SKM-1 treated with dmso at 0.1 percent for 144 hours (cell line): ENCODE data around the gene MRPL55.

ENCODE experiments used
- DNase-seq: peaks from one replicate; lab custom pipeline; 2025; ENCODE audit not compliant: unreplicated experiment; lab: John Stamatoyannopoulos, UW

Gene MRPL55

DNA sequence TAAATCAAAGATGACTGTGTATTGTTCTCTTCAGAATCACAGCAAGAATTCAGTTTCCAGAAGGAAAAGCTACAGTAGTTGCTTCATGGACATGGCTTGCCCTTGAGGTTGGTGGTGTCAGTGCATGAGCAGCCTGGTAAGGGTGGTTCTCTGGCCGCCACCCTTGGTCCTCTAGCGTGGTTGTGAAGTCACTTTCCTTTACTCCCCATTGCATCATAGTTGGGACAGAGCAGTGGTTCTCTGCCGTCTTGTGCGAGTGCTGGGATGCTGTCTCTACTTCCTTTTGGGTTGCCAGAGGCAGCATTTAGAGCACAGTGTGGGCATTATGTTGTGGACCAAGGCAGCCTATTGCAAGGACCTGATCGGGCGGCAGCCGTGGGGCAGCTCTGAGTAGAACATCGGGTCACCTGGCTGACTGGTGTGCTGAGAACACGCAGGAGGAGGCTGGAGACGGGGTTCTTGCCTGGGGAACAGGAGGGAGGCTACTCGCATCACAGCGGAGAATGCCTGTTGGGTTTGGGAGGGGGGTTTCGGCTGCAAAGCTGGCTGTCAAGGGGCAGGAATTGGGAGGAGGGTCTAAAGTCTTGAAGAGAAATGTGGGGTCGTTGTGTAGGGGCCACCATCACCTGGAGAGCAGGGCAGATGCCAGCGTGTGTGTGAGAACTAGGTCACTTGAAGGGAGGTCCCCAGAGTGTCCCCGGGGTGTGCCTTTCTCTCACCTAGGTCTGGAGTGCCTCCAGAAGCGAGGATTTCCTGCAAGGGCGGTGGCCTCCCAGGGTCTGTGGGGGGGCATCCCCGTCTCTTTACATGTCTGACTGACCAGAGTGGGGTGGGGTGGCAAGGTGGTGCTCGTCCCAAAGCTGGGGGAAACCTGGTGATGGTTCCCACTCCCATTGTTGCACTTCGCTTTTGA, 20.3 kb downstream of the MRPL55 start:
- DNase-seq: peak; percentile 80

DNA sequence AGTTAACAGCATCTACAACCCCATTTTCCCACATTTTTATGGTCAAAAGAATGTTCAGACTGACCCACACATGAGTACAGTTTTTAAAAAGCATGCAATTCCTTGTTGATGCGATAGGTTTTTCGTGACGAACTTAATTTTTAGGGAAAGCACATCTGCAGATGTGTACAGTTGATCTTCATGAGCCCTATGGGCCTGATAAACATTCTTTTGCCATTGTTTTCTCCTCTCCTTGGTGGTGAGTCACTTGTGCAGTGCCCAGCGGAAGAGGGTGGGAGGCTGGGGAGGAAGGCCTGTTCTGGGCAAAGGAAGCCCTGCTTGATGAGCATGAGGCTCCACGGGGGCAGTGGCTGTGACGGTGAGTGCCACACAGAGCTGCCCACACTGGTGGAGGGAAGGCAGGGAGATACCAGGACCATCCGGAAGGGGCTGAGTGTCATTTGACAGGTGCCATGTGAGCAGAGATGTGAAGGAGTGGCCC, 21.3 kb downstream of the MRPL55 start:
- no peak for DNase-seq

DNA sequence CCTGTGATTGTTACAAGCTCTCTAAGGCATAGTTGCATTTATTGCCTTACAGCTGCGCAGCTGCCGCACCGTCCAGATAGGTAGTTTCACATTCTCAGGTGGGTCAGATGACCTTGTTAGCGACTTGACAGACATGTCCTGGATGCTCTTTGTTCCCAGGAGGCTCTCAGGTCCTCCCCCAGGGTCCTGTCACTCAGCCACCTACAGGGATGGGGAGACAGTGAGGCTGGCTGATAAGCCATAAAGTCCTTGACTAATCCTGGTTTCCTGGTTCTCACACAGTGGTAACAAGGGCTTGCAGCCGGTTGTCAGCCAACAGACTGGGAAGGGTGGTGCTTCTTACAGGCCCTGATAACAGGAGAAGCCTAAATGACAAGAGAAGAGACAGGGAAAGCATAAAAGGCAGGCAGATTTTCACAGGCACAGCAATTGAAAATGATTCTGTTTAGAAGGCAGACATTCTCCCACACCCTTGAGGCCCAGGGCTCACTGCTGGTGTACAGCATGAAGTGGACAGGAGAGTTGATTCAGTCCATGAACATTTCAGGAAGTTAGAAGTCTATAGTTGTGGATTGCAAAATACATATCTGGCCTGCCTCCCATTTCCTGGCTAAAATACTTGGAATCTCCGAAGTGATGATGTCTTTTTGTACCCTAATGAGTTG, 23.7 kb downstream of the MRPL55 start:
- no peak for DNase-seq

DNA sequence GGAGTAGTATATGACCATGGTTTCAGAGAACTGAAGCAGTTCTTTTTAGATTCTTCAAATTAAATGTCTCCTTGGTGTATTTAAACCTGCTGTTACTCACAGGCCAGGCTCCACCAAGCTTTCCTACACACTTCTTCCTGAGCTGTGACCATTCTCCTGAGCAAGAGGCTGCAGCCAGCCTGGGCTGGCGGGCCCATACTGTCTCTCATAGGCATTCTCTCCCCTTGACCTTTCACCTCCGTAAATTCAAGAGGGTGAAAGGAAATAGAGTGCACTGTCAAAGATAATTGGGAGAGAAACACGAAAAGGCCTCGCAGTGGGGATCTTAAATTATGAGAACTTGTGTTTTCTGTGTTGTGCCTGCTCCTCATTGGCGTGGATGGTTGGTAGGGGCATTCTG, 24.3 kb downstream of the MRPL55 start:
- DNase-seq: no peak

DNA sequence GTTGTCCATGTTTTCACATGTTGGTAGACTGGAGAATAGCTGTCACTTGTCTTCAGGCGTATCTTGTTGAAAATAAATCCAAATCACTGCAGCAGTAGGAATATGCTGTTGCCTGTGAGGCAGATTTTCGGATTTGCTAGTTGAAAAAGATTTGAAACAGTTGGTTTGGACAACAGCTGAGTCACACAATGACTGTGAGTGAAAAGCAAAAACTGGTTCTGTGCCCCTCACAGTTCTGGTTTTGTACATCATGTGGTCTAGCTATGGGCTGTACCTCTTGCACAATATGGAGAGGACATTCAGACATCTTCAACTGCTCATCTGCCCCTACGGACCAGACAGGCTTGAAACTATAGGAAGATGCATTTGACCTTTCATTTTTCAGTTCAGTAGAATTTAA, 24.8 kb downstream of the MRPL55 start:
- peak; percentile 26 for DNase-seq

DNA sequence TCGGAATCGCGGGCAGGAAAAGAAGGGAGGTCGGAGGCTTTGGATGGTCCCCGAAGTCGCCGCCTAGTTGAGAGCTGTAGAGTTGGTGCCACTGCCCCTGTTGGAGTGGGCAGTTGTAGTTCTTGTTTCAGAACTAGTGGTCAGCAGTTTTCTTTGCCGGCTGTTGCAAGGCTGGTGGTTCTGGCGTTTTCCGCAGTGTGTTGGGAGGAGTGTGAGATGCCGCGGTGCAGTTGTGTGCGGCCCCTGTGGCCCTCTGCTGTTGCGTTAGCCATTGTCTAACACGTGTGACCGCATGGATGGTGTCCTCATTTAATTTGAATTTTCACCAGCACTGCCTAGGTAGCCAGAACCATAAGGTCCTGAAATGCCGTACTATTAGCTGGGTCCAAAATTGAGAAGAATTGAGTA, 25.2 kb downstream of the MRPL55 start:
- DNase-seq: no peak

DNA sequence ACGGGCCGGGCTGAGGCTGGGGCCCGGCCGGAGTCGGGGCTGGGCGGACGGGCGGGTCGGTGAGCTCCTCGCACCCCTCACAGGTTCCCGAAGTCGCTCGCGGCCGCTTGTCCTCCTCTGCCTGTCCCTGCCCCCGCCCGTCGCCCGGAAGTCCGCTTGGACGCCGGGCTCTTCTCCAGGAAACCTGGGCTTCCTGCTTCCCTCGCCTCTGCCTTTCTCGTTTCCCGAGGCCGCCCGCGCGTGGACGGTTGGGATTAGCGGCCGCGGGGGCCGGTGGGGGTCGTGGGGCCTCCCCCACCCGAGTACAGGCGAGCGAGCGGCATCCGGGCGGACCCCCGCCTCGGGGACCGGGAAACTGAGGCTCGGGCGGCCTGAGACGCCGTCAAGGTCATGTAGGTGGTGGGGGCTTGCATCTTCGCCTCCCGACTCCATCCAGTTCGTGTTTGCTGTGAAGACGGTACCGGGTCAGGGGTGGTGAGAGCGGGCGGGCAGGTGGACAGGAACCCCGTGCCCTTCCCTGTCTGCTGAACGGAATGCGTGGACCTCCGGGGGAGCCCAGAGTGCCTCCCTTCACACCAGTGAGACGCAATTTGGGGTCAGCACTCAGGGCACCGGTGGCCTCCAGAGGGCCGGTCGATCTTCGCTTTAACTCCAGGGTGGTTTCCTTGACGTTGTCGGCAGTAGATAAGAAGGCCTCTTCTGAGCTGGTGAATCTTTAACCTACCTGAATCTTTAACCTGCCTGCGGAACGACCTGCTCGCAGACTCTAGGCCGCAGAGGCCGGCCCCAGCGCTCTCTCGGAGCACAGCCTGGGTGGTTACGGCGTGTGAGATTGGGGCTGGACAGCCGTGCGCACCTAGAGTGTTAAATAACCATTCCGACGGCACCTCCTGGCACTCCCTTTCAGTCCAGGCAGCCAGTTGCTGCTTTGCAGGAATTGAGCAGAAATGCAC, 25.9 kb downstream of the MRPL55 start:
- DNase-seq: no peak

DNA sequence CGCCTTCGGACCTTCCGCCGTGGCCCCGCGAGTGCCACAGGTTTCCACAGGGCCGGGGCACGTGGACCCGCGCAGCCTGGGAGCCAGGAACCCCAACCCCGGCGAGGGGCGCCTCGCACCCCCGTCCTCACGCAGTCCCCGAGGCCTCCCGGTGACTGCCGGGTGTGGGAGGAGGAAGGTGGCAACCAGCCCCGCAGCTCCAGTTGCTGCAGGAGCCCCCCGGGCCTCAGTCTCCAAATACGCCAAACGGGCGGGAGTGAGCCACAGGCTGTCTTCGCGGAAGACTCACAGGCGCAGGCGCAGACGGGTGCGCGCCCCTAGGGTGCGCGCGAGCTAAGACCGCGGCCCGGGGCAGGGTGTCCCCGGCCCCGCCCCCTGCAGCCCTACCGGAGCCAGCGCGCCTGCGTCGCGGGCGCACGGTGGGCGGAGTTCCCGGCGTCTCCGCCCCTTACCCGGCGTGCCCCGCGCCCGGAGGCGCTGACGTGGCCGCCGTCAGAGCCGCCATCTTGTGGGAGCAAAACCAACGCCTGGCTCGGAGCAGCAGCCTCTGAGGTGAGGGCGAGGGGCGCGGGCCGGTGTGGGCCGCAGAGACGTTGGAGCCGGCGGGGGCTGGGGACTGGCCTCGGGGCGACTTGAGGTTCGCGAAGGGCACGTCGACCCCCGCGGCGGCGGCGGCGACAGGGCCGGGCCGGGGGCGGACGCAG, 26.7 kb downstream of the MRPL55 start, which contains the start of gene ARF1:
TSS of gene ARF1 (plus strand) at position 495 of the 704 bp plus-strand sequence. CDS start 14,407 bp downstream, outside the sequence.
- peak; percentile 95 for DNase-seq

DNA sequence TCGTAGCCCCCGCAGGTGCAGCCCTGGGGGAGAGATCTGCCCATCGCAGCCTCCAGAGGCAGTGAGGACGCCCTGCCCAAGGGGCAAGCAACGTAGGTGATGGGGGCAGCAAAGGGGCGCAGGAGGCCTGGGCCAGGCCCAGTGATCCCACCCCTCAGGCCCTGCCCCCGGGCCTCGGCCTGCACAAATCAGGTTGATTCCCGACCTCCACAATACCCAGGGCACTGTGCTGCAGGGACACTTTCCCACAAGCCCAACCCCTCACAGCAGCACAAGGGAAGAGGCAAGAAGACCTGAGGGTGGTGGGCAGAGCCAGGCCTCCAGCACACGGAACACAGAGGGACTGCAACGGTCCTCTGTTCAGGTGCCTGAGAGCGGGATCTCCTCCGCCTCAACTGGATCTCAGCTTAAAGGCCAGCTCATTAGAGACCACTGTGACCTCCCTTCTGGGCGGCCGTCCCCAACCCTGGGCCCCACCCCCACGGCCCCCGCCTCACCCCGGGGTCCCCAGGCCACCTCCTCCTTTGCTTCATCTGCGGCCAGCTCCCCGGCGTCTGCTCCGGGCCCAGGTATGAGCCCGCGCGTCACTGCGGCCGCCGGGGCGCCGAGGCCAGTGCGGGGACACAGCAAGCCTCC, 27.4 kb downstream of the MRPL55 start:
- no peak for DNase-seq

DNA sequence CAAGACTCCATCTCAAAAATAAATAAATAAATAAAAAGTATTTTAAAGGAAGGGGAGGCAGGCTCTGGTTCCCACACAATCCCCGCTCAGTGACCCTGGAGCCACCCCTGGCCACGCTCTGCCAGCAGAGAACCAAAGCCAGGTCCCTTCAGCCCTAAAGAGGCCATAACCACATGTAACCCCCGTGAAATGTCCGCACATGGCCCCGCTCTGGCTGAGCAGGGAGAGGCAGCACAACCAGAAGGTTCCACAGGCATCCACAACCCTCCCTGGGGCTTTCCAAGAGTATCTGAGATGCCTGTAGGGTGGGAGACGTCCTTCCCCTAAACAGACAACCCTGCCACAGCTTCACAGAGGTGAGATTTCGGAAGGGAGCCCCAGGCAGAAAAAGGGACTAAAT, 28.0 kb downstream of the MRPL55 start:
- DNase-seq: no peak

DNA sequence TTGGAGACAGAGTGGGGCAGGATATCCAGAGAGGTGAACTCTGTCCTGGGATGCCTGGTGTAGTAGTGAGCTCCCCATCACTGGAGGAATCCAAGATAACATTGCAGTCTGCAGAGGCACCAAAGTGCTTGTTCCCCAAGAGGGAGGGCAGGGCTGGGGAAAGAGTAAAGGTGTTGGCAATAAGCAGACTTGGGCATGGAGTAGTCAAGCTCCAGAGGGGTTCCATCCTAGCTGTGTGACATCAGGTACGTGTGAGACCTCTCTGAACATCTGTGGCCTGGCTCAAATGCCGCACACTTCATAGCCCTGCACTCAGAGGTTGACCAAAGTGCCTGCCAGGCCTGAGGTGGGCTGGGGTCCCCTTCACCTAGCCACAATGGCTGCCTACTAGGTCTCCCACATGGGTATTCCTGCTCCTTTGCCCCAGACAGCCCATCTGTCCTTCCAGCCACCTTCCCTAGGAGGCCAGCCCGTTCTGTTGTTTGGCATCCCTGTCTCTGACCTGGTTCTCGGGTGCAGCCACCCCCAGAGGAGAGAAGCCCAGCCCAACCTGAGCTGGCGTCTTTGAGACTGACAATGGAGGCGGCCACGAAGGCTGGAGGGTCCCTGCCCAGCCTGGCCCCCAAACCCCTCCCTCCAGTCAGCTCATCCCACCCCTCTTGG, 29.4 kb downstream of the MRPL55 start:
- no peak for DNase-seq

DNA sequence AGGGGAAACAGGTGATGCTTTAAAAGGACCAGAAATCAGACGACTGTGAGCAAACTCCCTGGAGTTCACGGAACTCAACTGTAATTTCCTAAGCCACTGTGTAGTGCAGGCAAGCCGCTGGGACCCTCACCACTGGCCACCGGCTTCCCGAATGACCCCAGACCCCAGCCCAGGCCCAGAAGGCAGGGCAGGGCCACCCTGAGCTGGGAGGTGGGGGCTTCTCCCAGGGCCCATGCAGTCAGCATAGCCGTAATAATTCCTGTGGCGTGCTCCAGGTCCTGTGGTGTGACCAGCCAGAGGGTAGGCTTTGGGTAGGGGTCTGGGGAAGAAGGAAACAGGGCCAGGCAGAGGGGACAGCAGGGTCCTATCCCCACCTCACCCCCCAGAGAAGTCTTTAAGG, 30.1 kb downstream of the MRPL55 start:
- no peak for DNase-seq

DNA sequence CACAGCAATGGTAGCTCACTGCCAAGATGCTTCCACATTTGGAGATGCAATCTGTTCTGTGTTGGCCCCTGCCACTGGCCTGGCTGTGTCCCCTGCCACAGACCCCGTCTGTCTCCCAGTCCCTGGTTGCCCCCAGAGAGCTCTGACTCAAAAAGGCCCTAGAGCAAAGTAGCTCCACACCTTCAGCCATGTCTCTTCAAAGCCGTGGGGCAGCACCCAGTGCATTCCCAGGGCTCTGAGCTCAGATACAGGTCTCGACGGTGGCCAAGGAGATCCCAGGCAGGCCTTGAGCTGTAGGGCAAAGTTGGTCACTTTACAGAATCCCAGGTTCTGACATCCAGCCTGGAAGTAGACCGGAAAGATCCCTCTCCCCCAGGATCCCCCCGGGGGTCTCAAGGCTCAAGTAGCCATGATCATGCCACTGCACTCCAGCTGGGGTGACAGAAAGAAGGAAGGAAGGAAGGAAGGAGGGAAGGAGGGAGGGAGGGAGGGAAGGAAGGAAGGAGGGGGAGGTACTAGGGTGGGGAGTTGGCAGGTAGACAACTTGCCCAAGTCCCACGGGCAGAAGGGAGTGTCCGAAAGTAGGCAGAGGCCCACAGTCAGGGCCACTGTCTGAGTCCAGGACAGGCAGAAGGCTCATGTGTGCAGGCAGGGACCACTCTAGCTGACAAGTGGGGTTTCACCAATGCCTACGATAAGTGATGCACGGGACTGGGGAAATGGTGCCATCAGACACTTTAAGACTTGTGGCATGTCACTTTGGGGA, 31.4 kb downstream of the MRPL55 start:
- no peak for DNase-seq

DNA sequence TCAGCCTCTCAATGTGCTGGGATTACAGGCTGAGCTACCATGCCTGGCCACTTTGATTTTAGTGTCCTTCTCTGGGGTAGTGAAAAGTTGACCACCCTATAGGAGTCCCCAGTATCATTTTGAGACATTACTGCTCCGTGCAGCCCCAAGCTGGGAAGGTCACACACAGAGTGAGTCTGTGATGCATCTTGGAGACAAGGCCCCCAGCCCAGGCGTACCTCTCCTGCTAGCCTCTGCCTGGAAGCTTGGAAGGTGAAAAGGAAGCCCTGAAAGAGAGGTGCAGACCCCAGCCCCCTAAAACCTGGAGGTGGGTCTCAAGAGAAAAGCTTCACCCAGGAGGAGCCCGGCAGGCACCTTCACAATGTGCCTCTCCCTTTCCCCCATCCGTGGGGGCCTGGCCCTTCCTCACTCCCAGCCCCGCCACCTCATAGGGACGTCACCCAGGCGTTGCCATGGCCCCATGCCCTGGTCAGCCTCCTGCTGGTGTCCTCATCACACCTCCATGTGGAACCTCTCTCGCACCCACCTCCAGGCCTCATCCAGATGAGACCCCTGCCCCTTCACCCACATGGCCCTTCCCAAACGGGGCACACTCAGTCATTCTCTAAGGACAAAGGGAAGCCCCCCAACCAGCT, 32.2 kb downstream of the MRPL55 start:
- DNase-seq: no peak

DNA sequence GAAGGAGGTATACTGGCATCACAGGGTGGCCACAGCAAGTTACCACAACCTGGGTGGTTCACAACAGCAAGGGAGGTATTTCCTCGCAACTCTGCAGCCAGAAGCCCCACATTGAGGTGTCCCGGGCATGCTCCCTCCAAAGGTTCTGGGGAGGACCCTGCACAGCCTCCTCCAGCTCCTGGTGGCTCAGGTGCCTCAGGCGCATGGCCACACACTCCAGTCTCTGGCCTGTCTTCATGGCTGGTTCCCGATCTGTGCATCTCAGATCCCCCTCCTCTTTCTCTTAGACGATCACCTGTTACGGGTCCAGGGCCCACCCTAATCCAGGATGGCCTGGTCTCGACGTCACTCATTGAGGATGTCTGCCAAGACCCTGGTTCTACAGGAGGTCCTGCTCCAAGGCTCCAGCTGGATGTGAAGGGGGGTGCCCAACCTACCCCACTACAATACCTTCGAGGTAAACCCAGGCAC, 33.3 kb downstream of the MRPL55 start:
- DNase-seq: no peak

DNA sequence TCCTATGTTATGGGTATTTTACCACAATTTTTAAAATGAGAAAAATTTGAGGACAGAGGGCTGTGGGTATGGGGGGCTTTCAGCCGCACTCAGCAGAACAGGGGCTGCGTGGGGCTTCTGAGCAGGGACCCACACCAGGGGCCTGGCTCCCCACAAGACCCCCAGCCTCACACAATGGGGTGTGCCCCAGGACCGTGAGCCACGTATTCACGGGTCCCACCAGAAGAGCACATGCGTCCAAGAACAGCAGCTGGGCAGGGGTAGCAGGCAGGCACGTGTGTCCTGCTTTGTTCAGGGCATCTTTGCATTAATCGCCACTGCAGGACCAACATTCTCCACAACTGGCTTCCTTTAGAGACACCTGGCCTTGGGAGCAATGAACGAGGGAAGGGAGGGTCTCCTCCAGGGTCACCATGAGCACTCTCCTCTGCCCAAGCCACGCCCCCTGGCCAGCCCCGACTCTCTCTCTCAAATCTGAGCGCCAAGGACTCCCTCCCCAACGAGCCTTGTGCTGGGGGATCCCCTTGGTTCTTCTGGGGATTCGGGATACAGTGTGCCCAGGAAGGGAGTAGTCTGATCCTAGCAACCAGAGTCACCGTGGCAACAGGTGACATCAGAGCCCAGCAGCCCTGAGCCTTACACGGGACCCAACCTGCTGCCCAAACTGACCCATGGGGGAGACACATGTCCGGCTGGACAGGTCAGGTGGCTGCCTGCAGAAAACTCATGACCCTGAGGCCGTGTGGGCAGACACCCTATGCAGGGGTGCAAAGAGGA, 34.0 kb downstream of the MRPL55 start:
- no peak for DNase-seq

DNA sequence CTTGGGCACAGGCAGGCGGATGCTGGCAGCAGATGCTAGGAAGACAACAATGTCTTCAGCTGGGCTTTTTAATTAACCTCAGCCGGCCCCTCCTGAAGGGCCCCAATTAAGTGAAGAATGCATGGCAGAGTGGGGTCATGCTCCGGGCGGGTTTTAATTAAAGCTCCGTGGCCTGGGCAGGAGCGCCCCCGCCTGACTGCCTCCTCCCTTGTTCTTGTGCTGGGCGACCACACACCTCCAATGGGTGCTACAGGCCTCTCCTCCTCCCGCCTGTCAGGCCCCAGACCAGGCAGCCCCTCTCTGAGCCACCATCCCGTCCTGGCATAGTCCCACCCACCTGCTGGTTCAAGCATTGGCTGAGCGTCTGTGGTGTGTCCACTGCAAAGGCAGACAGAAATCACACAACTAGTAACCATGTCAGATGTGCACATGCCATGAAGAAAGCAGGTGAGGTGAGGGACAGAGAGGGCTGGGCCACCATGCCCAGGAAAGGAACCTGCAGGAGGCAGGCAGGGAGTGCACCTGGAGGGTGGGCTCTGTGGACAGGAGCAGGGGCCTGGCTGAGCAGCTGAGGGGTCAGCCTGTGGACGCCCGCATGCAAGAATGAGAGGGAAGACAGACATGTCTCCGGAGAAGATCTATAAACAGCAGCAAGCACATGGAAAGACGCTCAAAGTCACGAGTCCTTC, 35.1 kb downstream of the MRPL55 start:
- no peak for DNase-seq
